ENCODE data around the gene FGF12. TPM values are rescaled to one million over a fixed set of nuclear protein-coding genes. Genes with fewer than 3 reads are reported as not detected.

The FGF12 gene
- polyA plus RNA-seq, 3 donors, result not detected

DNA sequence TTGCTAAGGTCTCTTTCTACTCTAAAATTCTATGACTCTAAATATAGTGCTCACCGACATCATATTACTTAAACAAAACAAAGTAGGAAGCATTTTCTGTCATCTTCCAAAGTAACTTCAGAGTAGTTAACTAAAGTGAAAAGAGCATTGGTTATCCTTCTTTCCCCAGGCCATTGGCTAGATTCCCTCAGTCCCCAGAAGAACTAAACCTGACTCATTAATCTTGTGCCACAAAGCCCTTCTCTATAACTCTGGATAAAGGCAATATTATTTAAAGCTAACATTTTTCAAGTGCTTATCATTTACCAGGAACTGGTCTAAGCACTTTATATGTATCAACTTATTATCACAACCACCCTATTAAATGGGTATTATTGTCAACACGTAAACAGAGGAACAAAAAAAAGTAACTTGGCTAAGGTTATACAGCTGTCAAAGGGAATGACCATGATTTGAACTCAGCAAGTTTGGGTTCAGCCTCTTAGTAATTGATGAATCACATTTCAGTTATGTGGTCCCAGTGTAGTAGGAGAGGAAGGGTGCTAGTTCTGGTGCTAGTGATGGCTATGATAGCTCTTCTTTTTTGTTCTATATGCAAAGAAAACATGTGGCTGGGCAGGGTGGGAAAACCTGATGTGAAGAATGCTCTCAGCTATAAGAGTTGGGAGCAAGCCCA lies 304.9 kb downstream of the FGF12 start:
- TF ChIP-seq, protein P1, sequence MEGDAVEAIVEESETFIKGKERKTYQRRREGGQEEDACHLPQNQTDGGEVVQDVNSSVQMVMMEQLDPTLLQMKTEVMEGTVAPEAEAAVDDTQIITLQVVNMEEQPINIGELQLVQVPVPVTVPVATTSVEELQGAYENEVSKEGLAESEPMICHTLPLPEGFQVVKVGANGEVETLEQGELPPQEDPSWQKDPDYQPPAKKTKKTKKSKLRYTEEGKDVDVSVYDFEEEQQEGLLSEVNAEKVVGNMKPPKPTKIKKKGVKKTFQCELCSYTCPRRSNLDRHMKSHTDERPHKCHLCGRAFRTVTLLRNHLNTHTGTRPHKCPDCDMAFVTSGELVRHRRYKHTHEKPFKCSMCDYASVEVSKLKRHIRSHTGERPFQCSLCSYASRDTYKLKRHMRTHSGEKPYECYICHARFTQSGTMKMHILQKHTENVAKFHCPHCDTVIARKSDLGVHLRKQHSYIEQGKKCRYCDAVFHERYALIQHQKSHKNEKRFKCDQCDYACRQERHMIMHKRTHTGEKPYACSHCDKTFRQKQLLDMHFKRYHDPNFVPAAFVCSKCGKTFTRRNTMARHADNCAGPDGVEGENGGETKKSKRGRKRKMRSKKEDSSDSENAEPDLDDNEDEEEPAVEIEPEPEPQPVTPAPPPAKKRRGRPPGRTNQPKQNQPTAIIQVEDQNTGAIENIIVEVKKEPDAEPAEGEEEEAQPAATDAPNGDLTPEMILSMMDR (IDR thresholded peaks at IDR 0.05), result no peak
- H3K27me3 Mint-ChIP-seq (ENCODE audit: low read depth in 3 of 3), result peaks cover 0 to 4% (median 2%) of the 10 kb centered on the region in 3 donors
- no CpG with 5 or more reads among the region's 2 CpGs for WGBS (ENCODE audit: insufficient coverage)

DNA sequence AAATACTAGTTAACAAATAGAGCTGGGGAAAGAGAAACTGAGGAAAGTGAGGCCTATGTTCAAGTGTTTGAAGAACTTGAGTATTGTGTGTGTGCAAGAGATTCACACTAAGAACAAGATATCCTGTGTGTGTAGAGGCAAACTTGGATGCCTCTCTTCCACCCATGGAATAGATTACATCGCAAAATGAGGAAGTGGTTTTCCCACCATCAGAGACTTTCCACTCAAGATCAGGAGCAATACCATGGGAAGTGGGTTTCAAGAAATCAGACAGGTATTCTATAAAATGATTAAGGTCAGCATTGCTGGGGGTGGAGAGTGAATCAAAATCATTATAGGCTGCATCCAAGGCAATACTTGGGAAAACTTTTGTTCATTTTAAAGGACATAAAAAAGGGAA lies 308.0 kb downstream of the FGF12 start:
- Histone ChIP-seq H3K4me1 (ENCODE audit: control insufficient read depth in 1 of 2, insufficient read depth in 2 of 2, low read length in 2 of 2) (no peaks in the 10 kb centered on the region), H4K20me1 (ENCODE audit: insufficient read depth, low read length) (no peaks in the 10 kb centered on the region), H3K27me3 (ENCODE audit: control insufficient read depth in 2 of 2, insufficient read depth in 2 of 2, low read length in 2 of 2) (no peaks in the 10 kb centered on the region), H3K27ac (ENCODE audit: low read depth in 1 of 2, low read length in 2 of 2) (no peak overlapping the region), H3K79me2 (ENCODE audit: insufficient read depth, low read length) (no peaks in the 10 kb centered on the region), H3K4me2 (replicated peaks; ENCODE audit: extremely low read depth, low read length, poor library complexity, severe bottlenecking) (no peak overlapping the region), H3K36me3 (replicated peaks in 1 of 2; ENCODE audit: control insufficient read depth in 1 of 2, insufficient read depth in 2 of 2, low read length in 2 of 2) (no peaks in the 10 kb centered on the region), H3K9me3 (replicated peaks in 1 of 2; ENCODE audit: control insufficient read depth in 1 of 2, insufficient read depth in 1 of 2, low read length in 2 of 2) (no peaks in the 10 kb centered on the region), H3K9ac (ENCODE audit: insufficient read depth, low read length, poor library complexity, severe bottlenecking) (no peak overlapping the region), H2AFZ (ENCODE audit: insufficient read depth, low read depth, low read length, poor library complexity, severe bottlenecking) (no peak overlapping the region), H3K4me3 (replicated peaks in 1 of 3; ENCODE audit: low read depth in 2 of 3, low read length in 3 of 3) (no peak overlapping the region)
- Mint-ChIP-seq H3K4me1 (no peaks in the 10 kb centered on the region), H3K36me3 (no peaks in the 10 kb centered on the region), H3K27me3 (ENCODE audit: low read depth in 3 of 3) (peaks cover 0 to 4% (median 3%) of the 10 kb centered on the region in 3 donors), H3K4me3 (no peak overlapping the region), H3K9me3 (peaks cover 0 to 1% (median 0%) of the 10 kb centered on the region in 7 donors), H3K27ac (no peak overlapping the region)
- DNase-seq, result no peak
- WGBS (ENCODE audit: insufficient coverage), result no CpG with 5 or more reads among the region's 1 CpG
- intact Hi-C loops (cut with micrococcal nuclease), result no loop called here
- TF ChIP-seq, protein P1 (IDR thresholded peaks at IDR 0.05), result no peak

More for the DNA sequence above, 304.9 kb downstream of the FGF12 start:
- Histone ChIP-seq H3K27ac (ENCODE audit: low read depth in 1 of 2, low read length in 2 of 2) (no peak overlapping the region), H3K79me2 (ENCODE audit: insufficient read depth, low read length) (no peaks in the 10 kb centered on the region), H3K9ac (ENCODE audit: insufficient read depth, low read length, poor library complexity, severe bottlenecking) (no peak overlapping the region), H3K4me1 (ENCODE audit: control insufficient read depth in 1 of 2, insufficient read depth in 2 of 2, low read length in 2 of 2) (no peaks in the 10 kb centered on the region), H3K4me3 (replicated peaks in 1 of 3; ENCODE audit: low read depth in 2 of 3, low read length in 3 of 3) (no peak overlapping the region), H3K36me3 (replicated peaks in 1 of 2; ENCODE audit: control insufficient read depth in 1 of 2, insufficient read depth in 2 of 2, low read length in 2 of 2) (no peaks in the 10 kb centered on the region), H3K27me3 (ENCODE audit: control insufficient read depth in 2 of 2, insufficient read depth in 2 of 2, low read length in 2 of 2) (no peaks in the 10 kb centered on the region), H3K4me2 (replicated peaks; ENCODE audit: extremely low read depth, low read length, poor library complexity, severe bottlenecking) (no peak overlapping the region), H4K20me1 (ENCODE audit: insufficient read depth, low read length) (no peaks in the 10 kb centered on the region), H2AFZ (ENCODE audit: insufficient read depth, low read depth, low read length, poor library complexity, severe bottlenecking) (no peak overlapping the region), H3K9me3 (replicated peaks in 1 of 2; ENCODE audit: control insufficient read depth in 1 of 2, insufficient read depth in 1 of 2, low read length in 2 of 2) (no peaks in the 10 kb centered on the region)
- Mint-ChIP-seq H3K4me1 (no peaks in the 10 kb centered on the region), H3K9me3 (peaks cover 0 to 2% (median 0%) of the 10 kb centered on the region in 7 donors), H3K27ac (no peak overlapping the region), H3K36me3 (no peaks in the 10 kb centered on the region), H3K4me3 (no peak overlapping the region)
- intact Hi-C loops (cut with micrococcal nuclease), result no loop called here
- no peak for DNase-seq

Data from CD14-positive monocyte (primary cell).